GM19467 (cell line): ENCODE measurements around the gene UPP1.
"Not testable (repeated sequence)": the region's sequence is repeated elsewhere in the genome, so short reads cannot be mapped to it uniquely, and the experiment has no call there.

ENCODE experiments used
- ATAC-seq: cut with Tn5 transposase; IDR thresholded peaks from one replicate; pipeline ENCODE4 v1.9.1; 2021; ENCODE audit warnings: mild to moderate bottlenecking, moderate library complexity; ENCODE audit not compliant: unreplicated experiment

Gene UPP1

DNA sequence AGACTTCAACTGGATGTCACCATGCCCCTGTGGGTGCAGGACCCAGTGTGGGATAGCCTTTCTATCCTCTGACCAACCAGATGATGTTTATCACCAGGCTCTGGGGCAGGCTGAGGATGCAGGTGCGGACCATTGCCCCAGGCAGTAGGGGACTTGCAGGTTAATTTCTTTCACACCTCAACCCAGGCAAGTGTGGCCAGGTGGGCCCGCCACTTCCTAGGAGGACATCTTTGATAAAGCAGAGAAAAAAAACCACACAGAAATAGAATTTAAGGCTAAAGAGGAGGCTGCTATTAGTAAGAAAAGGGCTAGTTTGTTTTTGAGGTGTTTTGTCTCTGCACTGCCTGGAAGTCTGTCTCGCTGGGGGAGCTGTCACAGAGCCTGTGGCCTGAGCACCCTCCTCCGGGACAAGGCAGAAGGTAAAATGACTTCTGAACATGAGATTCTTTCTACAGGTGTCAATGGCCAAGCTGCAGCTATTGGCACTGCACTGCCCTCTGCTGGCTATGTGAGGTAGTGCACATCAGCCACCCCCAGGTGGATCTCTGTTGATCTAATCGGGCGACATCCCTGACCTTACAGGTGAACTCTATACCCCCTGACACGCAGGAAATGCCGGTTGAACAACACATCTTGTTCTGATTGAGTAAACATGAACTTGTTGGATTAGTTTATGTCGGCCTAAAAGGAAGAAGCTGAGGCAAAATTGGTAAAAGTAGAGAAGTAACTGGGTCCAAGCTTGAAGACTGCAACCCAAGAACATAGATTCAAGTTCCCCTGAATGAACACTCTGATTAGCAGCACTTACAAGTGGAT, 21.0 kb downstream of the UPP1 start:
- peak; percentile 88 for ATAC-seq

GRCh38 chr7:48110868-48111267, 21.8 kb downstream of the UPP1 start:
- no peak for ATAC-seq

DNA sequence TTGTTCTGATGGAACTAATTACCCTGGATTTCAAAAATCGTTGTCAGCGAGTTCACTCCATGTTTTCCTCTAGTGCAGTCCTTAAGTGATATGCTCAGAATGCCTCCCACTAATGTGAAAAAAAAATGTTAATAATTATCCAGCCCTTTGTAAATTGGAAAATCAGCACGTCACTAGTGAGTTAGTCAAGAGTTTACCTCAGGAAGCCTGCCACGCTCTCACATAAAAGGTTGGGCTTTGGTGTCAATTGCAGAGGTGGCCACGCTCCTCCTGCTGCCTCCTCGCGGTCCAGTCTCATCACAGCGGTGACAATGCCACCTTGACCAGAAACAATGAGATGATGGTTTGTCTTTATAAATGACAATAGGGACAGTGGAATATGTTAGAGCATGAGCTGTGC, 22.5 kb downstream of the UPP1 start:
- no peak for ATAC-seq

- ATAC-seq, result no peak
Observed at GRCh38 chr7:48112401-48113165, 23.5 kb downstream of the UPP1 start.

- ATAC-seq, result no peak
Observed at GRCh38 chr7:48113275-48113674, 24.2 kb downstream of the UPP1 start.

DNA sequence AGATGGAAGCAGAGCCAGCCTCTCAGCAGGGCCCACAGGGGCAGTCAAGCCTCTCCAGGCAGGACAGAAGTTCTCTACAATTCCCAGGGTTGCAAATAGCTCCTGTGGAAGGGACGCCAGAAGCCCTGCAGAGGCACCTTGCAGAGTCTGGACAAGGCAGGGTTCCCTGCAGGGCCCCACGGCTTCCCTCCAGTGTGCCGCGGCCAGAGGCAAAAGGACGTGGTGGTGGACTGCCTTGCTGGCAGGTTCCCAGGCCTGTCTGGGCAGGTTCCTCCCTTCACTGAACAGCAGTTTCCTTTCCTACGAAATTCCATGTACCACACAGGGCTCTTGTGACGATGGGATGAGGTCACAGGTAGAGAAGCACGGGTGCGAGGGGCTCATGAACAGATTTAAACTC, 25.1 kb downstream of the UPP1 start:
- ATAC-seq, result no peak

DNA sequence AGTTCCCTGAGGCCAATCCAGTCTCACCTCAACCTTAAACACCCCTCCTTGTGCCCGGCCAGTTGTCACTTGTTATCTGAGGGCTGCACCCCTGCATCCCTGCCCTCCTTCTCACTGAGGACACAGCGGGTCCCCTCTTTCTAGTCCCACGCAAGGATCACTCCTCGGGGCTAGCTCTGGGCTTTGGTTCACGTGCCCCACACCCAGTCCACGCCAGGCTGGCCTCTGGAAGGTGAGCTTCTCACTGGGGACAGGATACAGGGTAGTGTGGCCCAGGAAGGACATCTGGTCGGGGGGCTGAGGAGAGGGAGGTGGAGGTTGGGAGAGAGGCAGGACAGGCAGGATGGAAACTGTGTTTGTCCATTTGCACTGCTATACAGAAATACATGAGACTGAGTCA, 25.5 kb downstream of the UPP1 start:
- no peak for ATAC-seq

GRCh38 chr7:48116043-48116442, 27.0 kb downstream of the UPP1 start:
- no peak for ATAC-seq

DNA sequence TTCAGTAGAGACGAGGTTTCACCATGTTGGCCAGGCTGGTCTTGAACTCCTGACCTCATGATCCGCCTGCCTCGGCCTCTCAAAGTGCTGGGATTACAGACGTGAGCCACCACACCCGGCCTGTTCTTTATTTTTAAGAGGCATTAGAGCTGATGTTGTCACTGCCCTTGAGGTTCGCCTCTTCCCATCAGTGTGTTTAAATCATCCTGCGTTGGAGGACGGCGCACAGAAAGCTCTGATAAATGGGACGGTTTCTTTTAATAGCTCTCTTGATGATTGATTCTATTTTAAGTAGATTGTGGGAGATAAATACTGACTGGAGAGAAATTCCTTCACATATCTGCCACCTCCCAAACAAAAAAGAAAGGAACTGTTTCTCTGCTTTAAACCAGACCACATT, 29.0 kb downstream of the UPP1 start:
- no peak for ATAC-seq

DNA sequence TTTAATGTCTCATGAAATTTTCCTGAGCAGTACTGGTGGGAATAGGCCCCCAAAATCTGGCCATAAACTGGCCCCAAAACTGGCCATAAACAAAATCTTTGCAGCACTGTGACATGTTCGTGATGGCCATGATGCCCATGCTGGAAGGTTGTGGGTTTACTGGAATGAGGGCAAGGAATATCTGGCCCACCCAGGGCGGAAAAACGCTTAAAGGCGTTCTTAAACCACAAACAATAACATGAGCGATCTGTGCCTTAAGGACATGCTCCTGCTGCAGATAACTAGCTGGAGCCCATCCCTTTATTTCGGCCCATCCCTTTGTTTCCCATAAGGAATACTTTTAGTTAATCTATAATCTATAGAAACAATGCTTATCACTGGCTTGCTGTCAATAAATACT, 31.5 kb downstream of the UPP1 start:
- not testable (repeated sequence) for ATAC-seq

- no peak for ATAC-seq
Observed at GRCh38 chr7:48126037-48126436, 37.0 kb downstream of the UPP1 start.

DNA sequence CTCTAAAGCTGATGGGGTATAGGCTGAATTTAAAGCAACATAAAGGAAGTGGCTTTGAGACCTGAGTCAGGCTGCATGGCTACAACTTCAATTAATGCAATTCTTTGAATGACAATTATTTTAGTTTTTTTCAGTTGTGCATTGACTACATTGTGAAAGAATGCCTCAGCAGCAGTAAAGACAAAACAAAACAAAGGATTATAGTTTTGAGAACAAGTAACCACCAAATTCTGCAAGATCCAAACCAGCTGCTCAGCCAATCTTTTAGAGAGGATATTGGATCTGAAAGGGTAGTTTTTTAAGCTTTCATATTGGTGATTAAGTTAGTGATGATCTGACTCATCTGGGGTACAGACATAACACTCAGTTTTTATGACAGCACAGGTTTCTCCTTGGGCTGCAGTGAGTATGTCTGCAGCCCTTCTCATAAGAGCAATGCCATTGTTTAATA, 41.6 kb downstream of the UPP1 start:
- ATAC-seq, result no peak

GRCh38 chr7:48132792-48133191, 43.7 kb downstream of the UPP1 start:
- ATAC-seq, result no peak

DNA sequence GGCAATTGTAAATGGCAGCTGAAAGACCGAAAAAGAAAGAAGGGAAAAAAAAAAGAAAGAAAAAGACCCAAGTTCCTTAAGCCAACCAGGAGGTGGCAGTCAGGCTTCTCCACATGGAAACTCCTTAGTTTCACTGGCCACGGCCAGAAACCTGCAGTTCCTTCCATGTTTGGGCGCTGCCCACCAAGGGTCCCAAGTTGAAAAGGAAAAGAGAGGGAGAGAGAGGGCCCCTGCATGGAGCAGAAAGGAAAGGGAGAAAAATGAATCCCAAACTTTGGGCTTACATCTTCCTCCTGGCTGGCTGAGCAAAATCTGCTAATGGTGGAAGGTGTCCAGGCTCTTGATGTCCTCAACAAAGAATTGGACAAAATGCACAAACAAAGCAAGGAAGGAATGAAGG, 50.4 kb downstream of the UPP1 start:
- ATAC-seq, result no peak

DNA sequence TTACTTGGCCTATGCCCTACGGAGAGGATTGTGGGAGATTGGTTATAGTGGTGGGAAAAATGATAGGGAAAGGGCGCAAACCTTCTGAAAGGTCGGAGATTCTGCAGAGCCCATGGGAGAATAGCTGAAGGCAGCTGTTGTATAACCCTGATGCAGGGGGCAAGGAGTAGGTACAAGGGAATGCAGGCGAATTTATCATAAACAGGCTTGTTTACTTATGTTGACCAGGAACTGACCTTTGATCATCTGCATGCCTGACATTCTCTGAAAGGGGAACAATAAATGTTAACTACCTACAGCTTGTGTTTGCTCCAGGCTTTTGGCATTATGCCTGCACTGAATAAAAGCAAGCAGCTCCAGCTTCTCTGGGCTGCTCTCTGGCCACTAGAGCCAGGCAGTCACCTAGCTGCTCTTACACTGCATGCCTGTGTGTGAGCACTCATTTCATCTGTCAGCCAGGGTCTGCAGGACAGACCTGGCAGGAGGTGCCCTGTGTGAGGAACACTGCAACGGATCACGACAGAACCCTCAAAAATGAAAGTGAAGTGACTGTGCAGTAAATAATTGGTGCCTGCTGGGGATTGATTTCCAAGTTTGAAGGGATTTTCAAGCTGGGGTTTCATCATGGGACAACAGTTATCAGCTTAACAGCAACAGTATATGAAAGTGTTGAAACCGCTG, 51.1 kb downstream of the UPP1 start:
- ATAC-seq, result no peak

- no peak for ATAC-seq
Observed at GRCh38 chr7:48141521-48141920, 52.5 kb downstream of the UPP1 start.

DNA sequence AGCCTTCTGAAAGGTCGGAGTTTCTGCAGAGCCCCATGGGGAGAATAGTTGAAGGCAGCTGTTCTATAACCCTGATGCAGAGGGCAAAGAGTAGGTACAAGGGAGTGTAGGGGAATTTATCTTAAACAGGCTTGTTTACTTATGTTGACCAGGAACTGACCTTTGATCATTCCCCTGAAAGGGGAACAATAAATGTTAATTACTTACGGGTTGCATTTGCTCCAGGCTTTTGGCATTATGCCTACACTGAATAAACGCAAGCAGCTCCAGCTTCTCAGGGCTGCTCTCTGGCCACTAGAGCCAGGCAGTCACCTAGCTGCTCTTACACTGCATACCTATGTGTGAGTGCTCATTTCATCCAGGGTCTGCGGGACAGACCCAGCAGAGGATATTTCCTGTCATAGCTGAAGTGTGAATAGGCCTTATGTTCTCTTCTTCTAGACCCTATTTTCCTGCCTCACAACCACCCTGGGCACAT, 55.3 kb downstream of the UPP1 start:
- no peak for ATAC-seq

DNA sequence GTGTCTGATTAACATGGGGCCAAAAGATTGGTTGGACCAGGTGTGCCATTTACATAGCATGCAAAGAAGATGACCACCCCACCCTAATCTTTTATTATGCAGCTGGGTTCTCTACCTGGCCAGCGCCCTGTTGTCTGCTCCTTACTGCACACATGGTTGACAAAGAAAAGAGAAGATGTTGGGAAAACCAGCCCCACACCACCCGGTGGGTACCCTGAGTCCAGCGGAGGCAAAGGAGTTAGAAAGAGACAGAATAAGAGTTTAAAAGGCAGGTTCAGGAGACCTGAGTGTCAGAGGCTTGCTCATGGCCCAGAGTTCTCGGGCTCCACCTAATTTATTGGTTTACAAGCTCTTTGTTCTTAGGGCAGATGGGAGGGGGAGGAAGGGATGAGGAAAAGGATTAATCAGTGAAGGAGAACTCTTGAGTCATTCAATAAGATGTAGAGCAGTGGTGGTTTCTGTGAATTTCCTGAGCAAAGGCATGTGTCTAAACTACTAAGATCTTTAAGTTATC, 58.1 kb downstream of the UPP1 start:
- no peak for ATAC-seq

- ATAC-seq, result not testable (repeated sequence)
Observed at GRCh38 chr7:48147690-48148089, 58.6 kb downstream of the UPP1 start.

- no peak for ATAC-seq
Observed at GRCh38 chr7:48148311-48148710, 59.2 kb downstream of the UPP1 start.

GRCh38 chr7:48149058-48149457, 60.0 kb downstream of the UPP1 start:
- no peak for ATAC-seq
